Keratinocyte (primary cell): Measurements from ENCODE around the gene APLF.

ENCODE experiments used
- EZH2 ChIP-seq: IDR thresholded peaks from one replicate; pipeline ENCODE4 v1.6.1; 2012; ENCODE audit warnings: inconsistent platforms, mild to moderate bottlenecking, low read length, moderate library complexity
- TF ChIP-seq, protein P1 (sequence below), 3 experiments: IDR thresholded peaks in 1 of 3; conservative IDR thresholded peaks in 1 of 3; optimal IDR thresholded peaks in 1 of 3; 2 replicates in 2 of 3; 3 replicates in 1 of 3; pipeline versions ENCODE3 to v1.5.1; 2011; ENCODE audit warnings: low read length in 3 of 3, mild to moderate bottlenecking in 3 of 3, moderate library complexity in 2 of 3, control low read depth in 1 of 3, inconsistent platforms in 1 of 3; ENCODE audit not compliant: insufficient read depth in 2 of 3; ENCODE audit errors: extremely low read depth in 1 of 3

- TF ChIP-seq, protein P1, sequence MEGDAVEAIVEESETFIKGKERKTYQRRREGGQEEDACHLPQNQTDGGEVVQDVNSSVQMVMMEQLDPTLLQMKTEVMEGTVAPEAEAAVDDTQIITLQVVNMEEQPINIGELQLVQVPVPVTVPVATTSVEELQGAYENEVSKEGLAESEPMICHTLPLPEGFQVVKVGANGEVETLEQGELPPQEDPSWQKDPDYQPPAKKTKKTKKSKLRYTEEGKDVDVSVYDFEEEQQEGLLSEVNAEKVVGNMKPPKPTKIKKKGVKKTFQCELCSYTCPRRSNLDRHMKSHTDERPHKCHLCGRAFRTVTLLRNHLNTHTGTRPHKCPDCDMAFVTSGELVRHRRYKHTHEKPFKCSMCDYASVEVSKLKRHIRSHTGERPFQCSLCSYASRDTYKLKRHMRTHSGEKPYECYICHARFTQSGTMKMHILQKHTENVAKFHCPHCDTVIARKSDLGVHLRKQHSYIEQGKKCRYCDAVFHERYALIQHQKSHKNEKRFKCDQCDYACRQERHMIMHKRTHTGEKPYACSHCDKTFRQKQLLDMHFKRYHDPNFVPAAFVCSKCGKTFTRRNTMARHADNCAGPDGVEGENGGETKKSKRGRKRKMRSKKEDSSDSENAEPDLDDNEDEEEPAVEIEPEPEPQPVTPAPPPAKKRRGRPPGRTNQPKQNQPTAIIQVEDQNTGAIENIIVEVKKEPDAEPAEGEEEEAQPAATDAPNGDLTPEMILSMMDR (optimal IDR thresholded peaks at IDR 0.05 in 1 of 3, IDR thresholded peaks at IDR 0.05 in 1 of 3, conservative IDR thresholded peaks at IDR 0.05 in 1 of 3; ENCODE audit: extremely low read depth in 1 of 3, insufficient read depth in 2 of 3, low read length in 3 of 3), result no peak
- TF ChIP-seq EZH2, result no peak
Observed at GRCh38 chr2:68574202-68574791, 106.9 kb downstream of the APLF start.
